Measurements from ENCODE around the gene ARHGAP1.

Gene ARHGAP1

DNA sequence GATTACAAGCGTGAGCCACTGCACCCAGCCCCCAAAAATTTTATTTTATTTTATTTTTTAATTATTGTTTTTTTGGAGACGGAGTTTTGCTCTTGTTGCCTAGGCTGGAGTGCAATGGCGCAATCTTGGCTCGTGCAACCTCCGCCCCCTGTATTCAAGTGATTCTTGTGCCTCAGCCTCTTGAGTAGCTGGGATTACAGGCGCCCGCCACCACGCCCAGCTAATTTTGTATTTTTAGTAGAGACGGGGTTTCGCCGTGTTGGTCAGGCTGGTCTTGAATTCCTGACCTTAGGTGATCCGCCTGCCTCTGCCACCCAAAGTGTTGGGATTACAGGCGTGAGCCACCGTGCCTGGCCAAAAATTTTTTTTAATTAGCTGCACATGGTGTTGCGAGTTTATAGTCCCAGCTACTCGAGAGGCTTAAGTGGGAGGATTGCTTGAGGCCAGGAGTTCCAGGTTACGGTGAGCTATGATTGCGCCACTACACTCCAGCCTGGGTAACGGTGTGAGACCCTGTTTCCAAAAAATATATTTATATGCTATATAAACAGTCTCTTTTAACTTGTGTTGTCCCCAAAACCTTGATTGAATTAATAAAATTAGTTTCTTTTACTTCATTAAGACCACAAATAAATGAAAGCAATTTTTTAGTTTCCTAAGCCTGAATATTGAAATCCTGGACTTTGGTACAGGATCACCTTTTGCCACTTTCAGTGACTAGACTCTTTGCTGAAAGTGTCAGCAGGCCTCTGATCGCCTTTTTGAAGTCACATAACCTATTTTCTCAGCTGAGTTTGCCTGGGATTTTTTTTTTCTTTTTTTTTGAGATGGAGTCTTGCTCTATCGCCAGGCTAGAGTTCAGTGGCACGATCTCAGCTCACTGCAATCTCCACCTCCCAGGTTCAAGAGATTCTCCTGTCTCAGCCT lies 66.9 kb downstream of the ARHGAP1 start:
- H3K4me3 ChIP-seq: no peak overlapping the region

DNA sequence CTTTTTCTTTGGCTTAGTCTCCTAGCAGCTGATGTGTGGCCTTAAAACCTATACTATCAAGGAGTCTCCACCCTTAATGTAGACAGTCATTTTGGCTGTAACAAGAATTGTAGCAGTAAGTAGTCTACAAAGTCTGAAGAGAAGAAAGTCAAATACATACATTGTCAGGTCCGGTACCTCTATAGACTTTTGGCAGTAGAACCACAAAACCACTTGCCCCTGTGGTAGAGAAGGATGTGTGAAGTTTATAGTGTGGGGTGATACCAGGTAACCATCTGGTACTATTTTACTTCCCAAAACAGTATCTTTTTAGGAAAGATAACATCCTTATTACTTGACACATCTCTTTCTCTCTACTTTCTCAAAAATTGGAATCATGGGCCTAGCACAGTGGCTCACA lies 67.9 kb downstream of the ARHGAP1 start:
- Histone ChIP-seq H3K4me1 (no peaks in the 10 kb centered on the region), H3K36me3 (peaks cover 71% of the 10 kb centered on the region), H3K9me3 (no peaks in the 10 kb centered on the region), H3K27ac (no peak overlapping the region), H4K20me1 (peaks cover 14% of the 10 kb centered on the region), H3K9ac (no peak overlapping the region), H3K4me3 (no peak overlapping the region), H3K27me3 (no peaks in the 10 kb centered on the region), H3K4me2 (no peak overlapping the region)
- TF ChIP-seq Cebpa-rat (IDR thresholded peaks at IDR 0.05): no peak

More for the DNA sequence above, 66.9 kb downstream of the ARHGAP1 start:
- Histone ChIP-seq H3K27ac (no peak overlapping the region), H3K4me2 (no peak overlapping the region), H3K9ac (no peak overlapping the region), H3K27me3 (no peaks in the 10 kb centered on the region), H4K20me1 (peaks cover 6% of the 10 kb centered on the region; the same call in 1 of the 2 replicates), H3K36me3 (peaks cover 74% of the 10 kb centered on the region), H3K9me3 (no peaks in the 10 kb centered on the region), H3K4me1 (no peaks in the 10 kb centered on the region)
- TF ChIP-seq Cebpa-rat (IDR thresholded peaks at IDR 0.05): no peak

DNA sequence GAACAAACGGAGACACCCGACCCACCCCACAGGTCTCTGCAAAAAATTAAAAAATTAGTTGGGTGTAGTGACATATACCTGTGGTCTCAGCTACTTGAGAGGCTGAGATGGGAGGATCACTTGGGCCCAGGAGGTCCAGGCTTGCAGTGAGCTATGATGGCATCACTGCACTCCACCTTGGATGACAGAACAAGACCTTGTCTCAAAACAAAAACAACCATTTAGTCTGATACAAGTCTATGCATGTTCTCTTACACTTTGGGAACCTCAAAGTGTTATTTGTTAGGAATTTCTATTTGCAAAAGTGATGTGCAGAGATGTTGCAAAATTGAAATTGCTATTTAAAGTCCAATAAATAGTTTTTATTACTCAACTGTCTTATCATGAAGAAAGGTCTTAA lies 68.7 kb downstream of the ARHGAP1 start:
- Histone ChIP-seq H4K20me1 (peaks cover 22% of the 10 kb centered on the region), H3K4me1 (no peaks in the 10 kb centered on the region), H3K27ac (no peak overlapping the region), H3K4me3 (no peak overlapping the region), H3K27me3 (no peaks in the 10 kb centered on the region), H3K9me3 (no peaks in the 10 kb centered on the region), H3K9ac (no peak overlapping the region), H3K4me2 (no peak overlapping the region), H3K36me3 (peaks cover 73% of the 10 kb centered on the region)
- no peak for TF ChIP-seq Cebpa-rat (IDR thresholded peaks at IDR 0.05)

DNA sequence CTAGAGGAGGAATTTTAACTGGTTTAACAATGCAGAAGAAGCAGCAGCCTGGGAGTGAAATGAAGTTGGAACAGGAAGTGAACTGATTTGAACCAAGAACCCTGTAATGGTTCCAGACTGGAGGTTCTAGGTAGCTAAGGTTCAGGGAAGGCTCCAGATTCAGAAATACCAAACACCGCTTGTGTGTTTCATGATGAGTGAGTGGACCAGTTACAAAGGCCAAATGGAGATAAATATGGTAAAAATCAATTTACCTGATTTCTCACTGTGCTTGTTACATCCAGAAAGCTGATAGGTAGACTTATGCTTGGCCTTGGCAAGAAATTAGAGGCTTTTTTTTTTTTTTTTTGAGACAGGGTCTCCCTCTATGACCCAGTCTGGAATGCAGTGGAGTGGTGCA lies 70.2 kb downstream of the ARHGAP1 start:
- peaks cover 74% of the 10 kb centered on the region for H3K36me3 ChIP-seq
- H3K9ac ChIP-seq: no peak overlapping the region
- no peak overlapping the region for H3K4me2 ChIP-seq
- H3K9me3 ChIP-seq: no peaks in the 10 kb centered on the region
- H3K27ac ChIP-seq: no peak overlapping the region
- no peaks in the 10 kb centered on the region for H3K4me1 ChIP-seq
- TF ChIP-seq Cebpa-rat (IDR thresholded peaks at IDR 0.05): no peak
- H4K20me1 ChIP-seq: peaks cover 25% of the 10 kb centered on the region
- H3K4me3 ChIP-seq: no peak overlapping the region
- no peaks in the 10 kb centered on the region for H3K27me3 ChIP-seq

DNA sequence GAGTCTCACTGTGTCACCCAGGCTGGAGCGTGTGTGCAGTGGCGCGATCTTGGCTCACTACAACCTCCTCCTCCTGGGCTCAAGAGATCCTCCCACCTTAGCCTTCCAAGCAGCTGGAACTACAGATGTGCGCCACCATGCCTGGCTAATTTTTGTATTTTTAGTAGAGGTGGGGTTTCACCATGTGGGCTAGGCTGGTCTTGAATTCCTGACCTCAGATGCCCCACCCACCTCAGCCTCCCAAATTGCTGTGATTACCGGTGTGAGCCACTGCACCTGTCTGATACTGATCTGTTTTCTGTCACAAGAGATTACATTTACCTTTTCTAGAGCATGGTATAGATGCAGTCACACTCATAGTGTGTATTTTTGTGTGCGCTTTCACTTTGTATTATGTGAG lies 71.5 kb downstream of the ARHGAP1 start:
- Histone ChIP-seq H3K4me2 (no peak overlapping the region), H3K9me3 (no peaks in the 10 kb centered on the region), H4K20me1 (peaks cover 31% of the 10 kb centered on the region), H3K4me1 (no peaks in the 10 kb centered on the region), H3K36me3 (peaks cover 76% of the 10 kb centered on the region), H3K9ac (no peak overlapping the region), H3K27me3 (no peaks in the 10 kb centered on the region), H3K27ac (no peak overlapping the region), H3K4me3 (no peak overlapping the region)
- TF ChIP-seq Cebpa-rat (IDR thresholded peaks at IDR 0.05): no peak

Measured in BLaER1 (cell line).